Measurements from ENCODE around the gene P2RY8. TPM values are rescaled to one million over a fixed set of nuclear protein-coding genes. Genes with fewer than 3 reads are reported as not detected.

The P2RY8 gene
- total RNA-seq, 1 experiment from 2014 or later: not detected

- ChIA-PET CTCF (no interaction called here), POLR2A (ENCODE audit: low non-redundant PET) (no interaction called here)
- Histone ChIP-seq H3K4me3 (ENCODE audit: low read depth, low read length, poor library complexity, severe bottlenecking) (no peak overlapping the region), H3K4me1 (ENCODE audit: insufficient read depth, low read length, poor library complexity, severe bottlenecking) (peaks cover 13% of the 10 kb centered on the region), H3K36me3 (ENCODE audit: insufficient read depth, low read length, poor library complexity, severe bottlenecking) (no peaks in the 10 kb centered on the region), H3K27ac (ENCODE audit: low read depth, low read length, poor library complexity, severe bottlenecking) (no peak overlapping the region), H3K9me3 (ENCODE audit: low read depth, low read length, poor library complexity, severe bottlenecking) (peaks cover 6% of the 10 kb centered on the region), H3K27me3 (replicated peaks; ENCODE audit: insufficient read depth, low read depth, low read length, poor library complexity) (no peaks in the 10 kb centered on the region)
- no TSS peak for BruUV-seq (replicated peaks)
- intact Hi-C loops (cut with micrococcal nuclease; ENCODE audit: unreplicated experiment): no loop called here
- TF ChIP-seq, protein P1, sequence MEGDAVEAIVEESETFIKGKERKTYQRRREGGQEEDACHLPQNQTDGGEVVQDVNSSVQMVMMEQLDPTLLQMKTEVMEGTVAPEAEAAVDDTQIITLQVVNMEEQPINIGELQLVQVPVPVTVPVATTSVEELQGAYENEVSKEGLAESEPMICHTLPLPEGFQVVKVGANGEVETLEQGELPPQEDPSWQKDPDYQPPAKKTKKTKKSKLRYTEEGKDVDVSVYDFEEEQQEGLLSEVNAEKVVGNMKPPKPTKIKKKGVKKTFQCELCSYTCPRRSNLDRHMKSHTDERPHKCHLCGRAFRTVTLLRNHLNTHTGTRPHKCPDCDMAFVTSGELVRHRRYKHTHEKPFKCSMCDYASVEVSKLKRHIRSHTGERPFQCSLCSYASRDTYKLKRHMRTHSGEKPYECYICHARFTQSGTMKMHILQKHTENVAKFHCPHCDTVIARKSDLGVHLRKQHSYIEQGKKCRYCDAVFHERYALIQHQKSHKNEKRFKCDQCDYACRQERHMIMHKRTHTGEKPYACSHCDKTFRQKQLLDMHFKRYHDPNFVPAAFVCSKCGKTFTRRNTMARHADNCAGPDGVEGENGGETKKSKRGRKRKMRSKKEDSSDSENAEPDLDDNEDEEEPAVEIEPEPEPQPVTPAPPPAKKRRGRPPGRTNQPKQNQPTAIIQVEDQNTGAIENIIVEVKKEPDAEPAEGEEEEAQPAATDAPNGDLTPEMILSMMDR (conservative IDR thresholded peaks at IDR 0.05; ENCODE audit: low read depth, low read length): no peak
- no peak for TF ChIP-seq EZH2 (IDR thresholded peaks at IDR 0.05; ENCODE audit: borderline replicate concordance, low read depth, low read length, poor library complexity, severe bottlenecking)
- no peak for DNase-seq (ENCODE audit: low spot score)
Measured at GRCh38 chrX:1477229-1477628, 59.8 kb downstream of the P2RY8 start.

GRCh38 chrX:1476682-1477081, 60.3 kb downstream of the P2RY8 start:
- H3K4me3 ChIP-seq (ENCODE audit: low read depth, low read length, poor library complexity, severe bottlenecking): no peak overlapping the region
- H3K36me3 ChIP-seq (ENCODE audit: insufficient read depth, low read length, poor library complexity, severe bottlenecking): no peaks in the 10 kb centered on the region
- TF ChIP-seq, protein P1 (conservative IDR thresholded peaks at IDR 0.05; ENCODE audit: low read depth, low read length): no peak
- TF ChIP-seq EZH2 (IDR thresholded peaks at IDR 0.05; ENCODE audit: borderline replicate concordance, low read depth, low read length, poor library complexity, severe bottlenecking): no peak
- POLR2A ChIA-PET (ENCODE audit: low non-redundant PET): no interaction called here
- intact Hi-C loops (cut with micrococcal nuclease; ENCODE audit: unreplicated experiment): no loop called here
- no peak for DNase-seq (ENCODE audit: low spot score)
- peaks cover 6% of the 10 kb centered on the region for H3K9me3 ChIP-seq (ENCODE audit: low read depth, low read length, poor library complexity, severe bottlenecking)
- BruUV-seq (replicated peaks): no TSS peak
- peaks cover 8% of the 10 kb centered on the region for H3K4me1 ChIP-seq (ENCODE audit: insufficient read depth, low read length, poor library complexity, severe bottlenecking)
- H3K27me3 ChIP-seq (replicated peaks; ENCODE audit: insufficient read depth, low read depth, low read length, poor library complexity): no peaks in the 10 kb centered on the region
- CTCF ChIA-PET: no interaction called here
- no peak overlapping the region for H3K27ac ChIP-seq (ENCODE audit: low read depth, low read length, poor library complexity, severe bottlenecking)

- ChIA-PET POLR2A (ENCODE audit: low non-redundant PET) (no interaction called here), CTCF (no interaction called here)
- no peaks in the 10 kb centered on the region for H3K4me1 ChIP-seq (ENCODE audit: insufficient read depth, low read length, poor library complexity, severe bottlenecking)
- no peak for DNase-seq (ENCODE audit: low spot score)
- BruUV-seq (replicated peaks): no TSS peak
- H3K36me3 ChIP-seq (ENCODE audit: insufficient read depth, low read length, poor library complexity, severe bottlenecking): no peaks in the 10 kb centered on the region
- no peak for TF ChIP-seq EZH2 (IDR thresholded peaks at IDR 0.05; ENCODE audit: borderline replicate concordance, low read depth, low read length, poor library complexity, severe bottlenecking)
- TF ChIP-seq, protein P1 (conservative IDR thresholded peaks at IDR 0.05; ENCODE audit: low read depth, low read length): no peak
- H3K9me3 ChIP-seq (ENCODE audit: low read depth, low read length, poor library complexity, severe bottlenecking): peaks cover 6% of the 10 kb centered on the region
- no peaks in the 10 kb centered on the region for H3K27me3 ChIP-seq (replicated peaks; ENCODE audit: insufficient read depth, low read depth, low read length, poor library complexity)
- intact Hi-C loops (cut with micrococcal nuclease; ENCODE audit: unreplicated experiment): no loop called here
- H3K27ac ChIP-seq (ENCODE audit: low read depth, low read length, poor library complexity, severe bottlenecking): no peak overlapping the region
- H3K4me3 ChIP-seq (ENCODE audit: low read depth, low read length, poor library complexity, severe bottlenecking): no peak overlapping the region
Measured at GRCh38 chrX:1475881-1476280, 61.1 kb downstream of the P2RY8 start.

Measured in A673 (cell line).